Upper lobe of left lung (tissue), 4 donors: ENCODE measurements around the gene SYT14.

ENCODE experiments used
- EP300 ChIP-seq, 4 donors: sonication (generic); formaldehyde crosslinking; IDR thresholded peaks; one replicate each; pipeline ENCODE4 v1.5.1; 2017; ENCODE audit warnings: antibody characterized with exemption in 4 of 4, control low read depth in 2 of 4
- POLR2A ChIP-seq, 4 donors: fragments of 450-650 bp; IDR thresholded peaks; one replicate each; pipeline ENCODE4 v1.5.1; 2016 to 2017; ENCODE audit warnings: antibody characterized with exemption in 4 of 4, mild to moderate bottlenecking in 2 of 4
- POLR2AphosphoS5 ChIP-seq, 2 donors: sonication (generic); formaldehyde crosslinking; IDR thresholded peaks; one replicate each; pipeline ENCODE4 v1.5.1; 2017; ENCODE audit warnings: antibody characterized with exemption in 2 of 2
- TF ChIP-seq, protein P1 (sequence below), 6 experiments: fragments of 450-650 bp in 4 of 6; fragments of 200-600 bp in 2 of 6; sonication (generic) in 2 of 6; IDR thresholded peaks; one replicate each; pipeline ENCODE4 v1.5.1; 2016 to 2019; ENCODE audit warnings: antibody characterized with exemption in 6 of 6

DNA sequence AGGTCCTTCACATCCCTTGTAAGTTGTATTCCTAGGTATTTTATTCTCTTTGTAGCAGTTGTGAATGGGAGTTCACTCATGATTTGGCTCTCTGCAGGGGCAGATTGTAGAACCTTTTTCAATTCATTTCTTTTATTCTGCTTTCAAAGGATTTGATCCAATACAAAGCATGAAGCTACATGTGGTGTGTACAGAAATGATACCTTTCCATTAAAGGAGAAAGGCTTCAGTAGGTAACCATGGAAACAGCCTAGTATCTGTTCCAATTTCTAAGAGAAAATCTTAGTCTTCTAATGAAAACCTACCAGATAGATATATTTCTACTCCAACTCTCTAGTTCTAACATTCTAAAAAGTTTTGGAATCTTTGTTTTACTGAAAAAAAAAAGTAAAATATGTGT is 105.0 kb downstream of the SYT14 start:
- TF ChIP-seq POLR2A (IDR thresholded peaks at IDR 0.05) = no peak
- TF ChIP-seq, protein P1, sequence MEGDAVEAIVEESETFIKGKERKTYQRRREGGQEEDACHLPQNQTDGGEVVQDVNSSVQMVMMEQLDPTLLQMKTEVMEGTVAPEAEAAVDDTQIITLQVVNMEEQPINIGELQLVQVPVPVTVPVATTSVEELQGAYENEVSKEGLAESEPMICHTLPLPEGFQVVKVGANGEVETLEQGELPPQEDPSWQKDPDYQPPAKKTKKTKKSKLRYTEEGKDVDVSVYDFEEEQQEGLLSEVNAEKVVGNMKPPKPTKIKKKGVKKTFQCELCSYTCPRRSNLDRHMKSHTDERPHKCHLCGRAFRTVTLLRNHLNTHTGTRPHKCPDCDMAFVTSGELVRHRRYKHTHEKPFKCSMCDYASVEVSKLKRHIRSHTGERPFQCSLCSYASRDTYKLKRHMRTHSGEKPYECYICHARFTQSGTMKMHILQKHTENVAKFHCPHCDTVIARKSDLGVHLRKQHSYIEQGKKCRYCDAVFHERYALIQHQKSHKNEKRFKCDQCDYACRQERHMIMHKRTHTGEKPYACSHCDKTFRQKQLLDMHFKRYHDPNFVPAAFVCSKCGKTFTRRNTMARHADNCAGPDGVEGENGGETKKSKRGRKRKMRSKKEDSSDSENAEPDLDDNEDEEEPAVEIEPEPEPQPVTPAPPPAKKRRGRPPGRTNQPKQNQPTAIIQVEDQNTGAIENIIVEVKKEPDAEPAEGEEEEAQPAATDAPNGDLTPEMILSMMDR (IDR thresholded peaks at IDR 0.05) = no peak
- no peak for TF ChIP-seq POLR2AphosphoS5 (IDR thresholded peaks at IDR 0.05)
- TF ChIP-seq EP300 (IDR thresholded peaks at IDR 0.05) = no peak
